ENCODE results near the gene OR10P1. TPM values are rescaled to one million over a fixed set of nuclear protein-coding genes. Genes with fewer than 3 reads are reported as not detected.

OR10P1 gene
- total and polyA plus RNA-seq, 11 donors, result not detected

DNA sequence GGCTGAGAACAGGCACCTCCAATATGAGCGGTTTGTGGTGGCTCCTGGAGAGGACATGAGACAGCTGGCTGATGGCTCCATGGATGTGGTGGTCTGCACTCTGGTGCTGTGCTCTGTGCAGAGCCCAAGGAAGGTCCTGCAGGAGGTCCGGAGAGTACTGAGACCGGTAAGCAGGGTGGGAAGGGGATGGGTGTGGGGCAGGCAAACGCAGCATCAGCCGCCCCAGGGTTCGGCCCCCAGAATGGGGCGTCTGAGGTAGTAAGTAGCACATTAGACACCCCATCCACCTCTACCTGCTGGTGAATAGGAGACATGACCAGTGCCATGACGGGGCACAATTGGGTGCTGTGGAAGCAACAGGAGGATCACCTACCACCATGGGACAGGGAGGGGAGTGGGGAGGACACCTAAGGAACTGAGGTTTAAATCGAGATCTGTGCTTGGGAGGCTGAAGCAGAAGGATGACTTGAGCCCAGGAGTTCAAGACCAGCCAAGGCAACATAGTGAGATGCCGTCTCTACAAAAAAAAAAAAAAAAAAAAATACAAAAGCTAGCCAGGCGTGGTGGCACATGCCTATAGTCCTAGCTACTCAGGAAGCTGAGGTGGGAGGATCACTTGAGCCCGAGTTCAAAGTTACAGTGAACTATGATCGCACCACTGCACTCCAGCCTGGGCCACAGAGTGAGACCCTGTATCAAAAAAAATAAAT, 45.5 kb downstream of the OR10P1 start:
- DNase-seq, result no peak
- TF ChIP-seq, protein P1, sequence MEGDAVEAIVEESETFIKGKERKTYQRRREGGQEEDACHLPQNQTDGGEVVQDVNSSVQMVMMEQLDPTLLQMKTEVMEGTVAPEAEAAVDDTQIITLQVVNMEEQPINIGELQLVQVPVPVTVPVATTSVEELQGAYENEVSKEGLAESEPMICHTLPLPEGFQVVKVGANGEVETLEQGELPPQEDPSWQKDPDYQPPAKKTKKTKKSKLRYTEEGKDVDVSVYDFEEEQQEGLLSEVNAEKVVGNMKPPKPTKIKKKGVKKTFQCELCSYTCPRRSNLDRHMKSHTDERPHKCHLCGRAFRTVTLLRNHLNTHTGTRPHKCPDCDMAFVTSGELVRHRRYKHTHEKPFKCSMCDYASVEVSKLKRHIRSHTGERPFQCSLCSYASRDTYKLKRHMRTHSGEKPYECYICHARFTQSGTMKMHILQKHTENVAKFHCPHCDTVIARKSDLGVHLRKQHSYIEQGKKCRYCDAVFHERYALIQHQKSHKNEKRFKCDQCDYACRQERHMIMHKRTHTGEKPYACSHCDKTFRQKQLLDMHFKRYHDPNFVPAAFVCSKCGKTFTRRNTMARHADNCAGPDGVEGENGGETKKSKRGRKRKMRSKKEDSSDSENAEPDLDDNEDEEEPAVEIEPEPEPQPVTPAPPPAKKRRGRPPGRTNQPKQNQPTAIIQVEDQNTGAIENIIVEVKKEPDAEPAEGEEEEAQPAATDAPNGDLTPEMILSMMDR (IDR thresholded peaks at IDR 0.05), result no peak
- TF ChIP-seq POLR2A (IDR thresholded peaks at IDR 0.05), result no peak
- intact Hi-C loops (cut with DNase I), result loop anchor here in 4 of 10 donors (5.0 kb wide), 1 partner anchor 40 kb away; the partner anchor contains the start of gene RDH5 (in 4 of the 4)
- peak in 2 of 4 donors; percentile 4 to 7 for ATAC-seq
- peaks cover 0 to 25% (median 7%) of the 10 kb centered on the region in 9 donors for H3K36me3 ChIP-seq
- WGBS, 4 donors, result 82 to 87% (median 84%) methylated on average over 12 to 13 of the region's 13 CpGs
- H3K27ac ChIP-seq, result peak overlapping the region in 11 of 12 donors; percentile 38 to 79 (median 61)
- peaks cover 0 to 24% (median 7%) of the 10 kb centered on the region in 12 donors for H3K4me1 ChIP-seq
- no peaks in the 10 kb centered on the region for H3K27me3 ChIP-seq
- no peaks in the 10 kb centered on the region for H3K9me3 ChIP-seq
- H3K4me3 ChIP-seq, result peak overlapping the region; percentile 14 to 51 (median 38)

- Histone ChIP-seq H3K4me3 (no peak overlapping the region), H3K4me1 (peaks cover 0 to 24% (median 7%) of the 10 kb centered on the region in 12 donors), H3K27ac (no peak overlapping the region), H3K27me3 (no peaks in the 10 kb centered on the region), H3K9me3 (no peaks in the 10 kb centered on the region), H3K36me3 (peaks cover 0 to 40% (median 19%) of the 10 kb centered on the region in 9 donors)
- ATAC-seq, result no peak
- intact Hi-C loops (cut with DNase I), result loop anchor here in 4 of 10 donors (5.0 kb wide), 1 partner anchor 39 kb away; the partner anchor contains the start of gene RDH5 (in 4 of the 4)
- WGBS, 4 donors, result 86 to 89% (median 88%) methylated on average over 7 of the region's 7 CpGs
- no peak for DNase-seq
- TF ChIP-seq, protein P1 (IDR thresholded peaks at IDR 0.05), result no peak
Observed at GRCh38 chr12:55683676-55684075, 47.0 kb downstream of the OR10P1 start.

DNA sequence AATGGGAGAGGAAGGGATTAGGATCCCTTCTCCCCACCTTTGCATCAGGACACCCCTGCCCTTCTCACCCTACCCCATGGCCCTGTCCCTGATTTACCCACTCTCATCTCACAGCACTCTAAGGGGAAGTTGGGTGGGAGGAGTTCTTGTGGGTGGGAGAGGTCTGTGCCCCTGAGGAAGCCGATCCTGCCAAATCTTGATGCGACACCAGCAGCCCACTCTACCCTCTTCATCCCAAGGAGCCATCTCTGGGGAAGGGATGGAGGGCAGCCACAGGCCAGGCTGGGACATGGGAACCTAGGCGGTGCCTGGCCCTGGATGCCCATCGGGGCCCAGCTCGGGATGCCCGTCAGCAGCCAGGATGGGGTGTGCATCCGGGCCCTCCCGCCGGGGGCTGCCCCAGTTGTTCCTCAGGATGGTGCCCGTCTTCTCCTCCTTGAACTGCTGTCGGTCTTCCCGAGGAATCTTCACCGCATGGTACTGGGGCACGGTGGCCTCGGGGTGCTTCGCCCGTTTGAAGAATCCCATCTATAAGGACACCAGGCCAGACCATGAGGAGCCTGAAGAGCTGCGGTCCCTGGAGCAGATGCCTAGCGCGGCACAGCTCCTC, 48.2 kb downstream of the OR10P1 start:
- WGBS, 4 donors, result 90 to 93% (median 91%) methylated on average over 11 to 20 of the region's 20 CpGs
- H3K9me3 ChIP-seq, result no peaks in the 10 kb centered on the region
- TF ChIP-seq, protein P1 (IDR thresholded peaks at IDR 0.05), result no peak
- TF ChIP-seq POLR2A (IDR thresholded peaks at IDR 0.05), result no peak
- peaks cover 0 to 47% (median 24%) of the 10 kb centered on the region in 9 donors for H3K36me3 ChIP-seq
- H3K4me3 ChIP-seq, result no peak overlapping the region
- peaks cover 0 to 24% (median 7%) of the 10 kb centered on the region in 12 donors for H3K4me1 ChIP-seq
- no peaks in the 10 kb centered on the region for H3K27me3 ChIP-seq
- H3K27ac ChIP-seq, result no peak overlapping the region
- no peak for DNase-seq
- intact Hi-C loops (cut with DNase I), result loop anchor here in 4 of 10 donors (5.0 kb wide), 1 partner anchor 37 kb away; the partner anchor contains the start of gene RDH5 (in 4 of the 4)
- no peak for ATAC-seq

GRCh38 chr12:55685671-55686070, 49.0 kb downstream of the OR10P1 start:
- 89 to 95% (median 91%) methylated on average over 5 of the region's 5 CpGs for WGBS, 4 donors
- H3K4me3 ChIP-seq, result no peak overlapping the region
- H3K4me1 ChIP-seq, result peaks cover 0 to 24% (median 7%) of the 10 kb centered on the region in 12 donors
- no peak overlapping the region for H3K27ac ChIP-seq
- peaks cover 0 to 47% (median 24%) of the 10 kb centered on the region in 9 donors for H3K36me3 ChIP-seq
- no peaks in the 10 kb centered on the region for H3K27me3 ChIP-seq
- no peak for TF ChIP-seq POLR2A (IDR thresholded peaks at IDR 0.05)
- TF ChIP-seq, protein P1 (IDR thresholded peaks at IDR 0.05), result no peak
- H3K9me3 ChIP-seq, result no peaks in the 10 kb centered on the region
- intact Hi-C loops (cut with DNase I), result no loop called here
- ATAC-seq (no peak), DNase-seq (no peak)
